HG02642 (cell line): ENCODE data around the gene XG.
"Not testable (repeated sequence)": the region's sequence is repeated elsewhere in the genome, so short reads cannot be mapped to it uniquely, and the experiment has no call there.

Source experiments
- ATAC-seq: cut with Tn5 transposase; IDR thresholded peaks from one replicate; pipeline ENCODE4 v1.9.1; 2021; ENCODE audit warnings: mild to moderate bottlenecking; ENCODE audit not compliant: unreplicated experiment, poor library complexity

XG gene

DNA sequence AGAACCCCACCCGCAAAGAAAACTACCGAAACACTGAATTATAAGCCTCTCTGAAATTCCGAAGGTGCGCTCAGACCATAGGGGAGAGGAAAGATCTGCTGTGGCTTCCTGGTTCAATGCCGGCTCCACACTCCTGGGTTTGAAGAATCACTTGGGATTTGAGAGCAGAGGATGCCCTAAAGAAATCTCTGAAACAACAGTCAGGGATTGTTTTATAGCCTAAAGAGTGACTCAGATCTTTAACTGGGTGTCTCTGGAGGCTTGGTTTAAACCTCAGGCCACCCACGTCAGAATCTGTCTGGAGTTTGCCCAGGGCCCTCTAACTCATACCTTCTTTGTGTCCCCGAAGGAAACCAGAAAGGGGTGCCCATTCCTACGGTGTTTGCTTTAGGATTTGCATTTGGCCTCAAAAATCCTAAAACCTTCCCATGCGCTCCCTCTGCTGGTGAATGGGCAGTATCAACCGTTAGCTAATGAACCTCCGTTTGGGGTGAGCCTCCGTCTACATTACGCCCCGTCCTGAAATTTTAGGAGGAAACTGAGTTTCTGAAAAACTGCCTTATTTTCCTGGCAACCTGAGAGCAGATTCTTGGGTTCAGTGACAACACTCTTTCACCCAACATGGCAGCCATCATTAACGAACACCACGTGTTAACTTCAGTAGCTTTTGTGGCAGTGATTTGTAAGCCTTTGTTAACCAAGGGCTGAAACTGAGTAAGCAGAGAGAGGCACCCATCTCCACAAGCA, 60.5 kb downstream of the XG start:
- not testable (repeated sequence) for ATAC-seq

DNA sequence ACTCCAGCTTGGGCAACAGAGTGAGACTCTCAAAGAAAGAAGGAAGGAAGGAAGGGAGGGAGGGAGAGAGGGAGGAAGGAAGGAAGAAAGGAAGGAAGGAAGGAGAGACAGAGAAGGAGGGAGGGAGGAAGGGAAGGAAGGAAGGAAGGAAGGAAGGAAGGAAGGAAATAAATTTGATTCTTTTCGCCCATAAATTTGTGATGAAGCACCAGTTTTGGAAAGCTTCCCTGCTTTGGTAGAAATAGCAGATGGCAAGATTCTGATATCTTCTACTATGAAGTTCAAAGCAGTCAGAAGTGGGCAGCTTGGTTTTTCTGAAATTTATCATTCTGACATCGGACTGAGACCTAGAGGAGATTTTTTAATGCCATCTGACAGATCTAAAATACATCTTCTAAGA, 65.2 kb downstream of the XG start:
- ATAC-seq = no peak

DNA sequence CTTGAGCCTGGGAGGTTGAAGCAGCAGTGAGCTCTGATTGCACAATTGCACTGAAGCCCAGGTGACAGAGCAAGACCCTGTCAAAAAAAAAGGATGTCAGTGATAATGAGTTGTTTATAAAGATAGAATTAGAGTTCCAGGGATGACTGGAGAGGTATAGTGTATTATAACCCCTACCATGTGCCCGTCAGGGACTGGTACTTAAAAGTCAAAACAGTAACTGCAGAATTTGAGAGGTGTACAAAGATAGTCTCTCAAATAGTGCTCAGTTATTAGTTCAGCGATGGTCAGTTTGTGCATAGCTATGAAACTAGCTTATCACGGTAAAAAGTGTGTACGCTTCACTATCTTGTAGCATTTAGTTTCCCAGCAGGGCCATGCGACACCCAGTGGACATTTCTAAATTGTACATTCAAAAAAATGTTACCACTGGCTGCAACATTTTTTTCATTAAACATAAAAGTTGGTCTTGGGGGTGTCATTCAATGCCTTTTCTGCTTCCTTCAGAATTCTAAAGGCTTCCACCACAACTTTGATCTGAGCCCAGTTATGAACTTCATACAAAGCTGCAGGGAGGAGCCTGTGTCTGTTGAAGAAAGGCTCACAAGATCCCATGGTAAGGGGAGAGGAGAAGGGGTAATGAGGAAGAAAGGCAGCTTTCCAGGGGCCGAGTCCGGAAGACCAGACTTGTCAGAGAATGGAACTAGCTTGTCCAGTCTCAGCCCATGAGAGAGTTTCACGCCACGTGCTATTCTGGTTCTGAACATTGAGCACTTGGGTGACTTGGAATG, 67.7 kb downstream of the XG start:
- no peak for ATAC-seq

DNA sequence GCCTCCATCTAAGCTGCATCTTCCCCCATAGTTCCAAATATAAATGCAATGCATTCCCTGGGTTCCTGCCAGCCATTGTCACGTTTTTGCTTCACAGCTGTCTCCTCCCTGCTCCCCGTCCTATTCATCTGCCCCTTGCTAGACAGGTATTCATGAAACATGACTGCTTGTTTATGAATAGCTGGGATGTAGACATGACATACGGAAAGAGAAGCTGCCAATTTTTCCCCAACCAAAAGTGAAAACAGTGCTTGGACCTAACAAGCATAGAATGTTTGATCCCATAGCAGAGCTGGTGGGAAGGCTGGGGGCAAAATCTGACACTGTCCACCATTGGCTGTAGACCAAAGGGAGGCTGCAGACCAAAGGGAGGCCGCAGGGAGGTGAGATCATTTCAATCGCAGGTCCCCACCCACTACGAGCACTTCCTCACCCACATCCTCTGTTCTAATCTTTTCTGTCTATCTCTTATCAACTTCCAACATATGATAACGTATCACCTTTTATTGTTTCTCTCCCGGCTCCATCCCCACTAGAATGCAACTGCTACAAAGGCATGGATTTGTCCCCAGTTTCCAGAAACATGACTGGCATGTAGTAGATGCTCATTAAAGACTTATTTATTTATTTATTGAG, 68.4 kb downstream of the XG start:
- ATAC-seq = no peak

DNA sequence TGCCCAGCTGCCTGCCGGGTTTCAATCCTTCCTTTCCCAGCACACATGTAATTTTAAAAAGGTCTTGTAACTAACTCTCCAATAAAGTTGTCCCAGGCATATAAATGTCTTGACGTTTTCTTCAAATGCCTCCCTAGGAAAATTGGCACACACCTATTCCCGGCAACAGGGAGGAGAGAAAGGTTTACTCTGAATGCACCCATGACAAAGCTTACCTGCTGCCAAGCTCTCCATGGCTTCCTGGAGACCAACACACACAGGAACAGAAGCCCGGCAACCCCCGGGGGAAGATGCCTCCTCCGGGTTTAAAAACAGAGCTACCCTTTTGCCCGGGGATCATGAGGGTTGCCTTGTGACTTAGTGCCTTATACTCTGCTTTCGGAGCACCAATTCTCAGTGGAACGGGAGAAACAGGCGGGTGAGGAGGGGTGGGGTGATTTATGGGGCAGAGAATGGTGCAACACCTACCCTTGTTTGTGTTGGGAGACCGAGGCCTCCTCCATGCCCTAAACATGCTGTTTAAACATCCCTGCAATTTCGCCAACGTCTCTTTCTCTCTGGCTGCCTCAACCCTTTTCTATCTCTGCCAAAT, 72.1 kb downstream of the XG start:
- ATAC-seq = no peak

DNA sequence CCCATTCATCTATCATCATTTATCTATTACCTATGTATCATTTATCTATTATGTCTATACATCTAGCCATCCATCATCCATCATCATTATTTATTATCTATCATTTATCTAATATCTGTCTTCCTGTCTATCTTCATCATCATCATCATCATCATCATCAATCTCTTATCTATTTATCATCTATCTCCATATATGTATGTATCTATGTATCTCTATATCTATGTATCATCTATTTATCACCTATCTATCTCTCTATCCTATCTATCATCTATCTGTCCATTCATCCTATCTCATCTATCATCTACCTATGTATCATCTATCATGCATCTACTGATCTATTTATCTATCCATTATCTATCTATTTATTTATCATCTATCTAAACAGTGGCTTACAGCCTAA, 73.0 kb downstream of the XG start:
- no peak for ATAC-seq

DNA sequence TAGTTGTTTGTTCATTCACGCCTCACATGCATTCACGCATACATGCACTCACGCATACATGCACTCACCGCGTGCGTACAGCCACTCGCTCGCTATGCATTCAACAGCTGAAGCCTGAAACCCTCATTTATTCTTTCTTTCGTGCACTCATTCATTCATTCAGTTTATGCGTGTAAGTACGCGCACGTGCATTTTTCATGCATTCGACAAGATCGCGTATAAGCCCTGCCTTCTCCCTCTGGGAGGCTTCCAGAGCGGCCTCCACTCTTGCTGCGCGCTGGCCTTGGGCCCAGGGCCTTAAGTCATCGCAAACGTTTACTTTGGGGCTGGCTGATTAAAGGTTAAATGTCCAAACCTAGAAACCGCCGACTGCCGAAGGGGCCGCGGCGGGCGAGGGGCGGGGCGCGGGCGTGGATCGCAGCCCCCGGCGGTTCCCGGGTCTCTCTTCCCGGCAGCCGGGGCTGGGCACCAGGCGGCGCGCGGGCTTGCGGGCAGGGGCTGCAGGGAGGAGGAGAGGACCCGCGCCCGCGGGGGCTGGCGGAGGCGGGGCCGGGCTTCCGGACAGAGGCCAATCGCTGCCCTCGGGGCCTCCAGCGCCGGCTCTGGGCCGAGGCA, 76.6 kb downstream of the XG start, which contains the start of gene GYG2:
Gene GYG2 (plus strand): TSS at position 587 of the 615 bp plus-strand sequence. CDS start 1,259 bp downstream, outside the sequence.
- ATAC-seq = no peak

DNA sequence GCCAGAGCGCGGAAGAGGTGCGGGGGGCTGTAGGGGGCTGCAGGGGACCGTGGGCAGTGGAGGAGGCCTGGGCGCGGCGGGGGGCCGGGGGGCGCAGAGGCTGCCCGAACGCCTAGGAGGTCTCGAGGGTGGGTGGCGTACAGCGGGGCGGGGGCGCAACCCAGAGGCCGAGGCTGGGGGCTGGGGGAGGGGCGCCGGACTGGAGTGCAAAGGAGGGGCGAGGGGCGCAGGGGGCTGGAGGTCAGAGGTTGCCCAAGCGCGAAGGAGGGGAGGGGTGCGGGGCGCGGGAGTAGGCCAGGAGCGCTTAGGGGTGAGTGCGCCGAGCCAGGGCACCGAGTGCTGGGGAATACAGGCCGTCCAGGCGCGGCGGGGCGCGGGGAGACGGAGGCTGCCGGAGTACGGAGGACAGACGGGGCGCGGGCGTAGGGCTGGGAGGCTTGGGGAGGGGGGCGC, 77.1 kb downstream of the XG start:
- ATAC-seq = no peak

DNA sequence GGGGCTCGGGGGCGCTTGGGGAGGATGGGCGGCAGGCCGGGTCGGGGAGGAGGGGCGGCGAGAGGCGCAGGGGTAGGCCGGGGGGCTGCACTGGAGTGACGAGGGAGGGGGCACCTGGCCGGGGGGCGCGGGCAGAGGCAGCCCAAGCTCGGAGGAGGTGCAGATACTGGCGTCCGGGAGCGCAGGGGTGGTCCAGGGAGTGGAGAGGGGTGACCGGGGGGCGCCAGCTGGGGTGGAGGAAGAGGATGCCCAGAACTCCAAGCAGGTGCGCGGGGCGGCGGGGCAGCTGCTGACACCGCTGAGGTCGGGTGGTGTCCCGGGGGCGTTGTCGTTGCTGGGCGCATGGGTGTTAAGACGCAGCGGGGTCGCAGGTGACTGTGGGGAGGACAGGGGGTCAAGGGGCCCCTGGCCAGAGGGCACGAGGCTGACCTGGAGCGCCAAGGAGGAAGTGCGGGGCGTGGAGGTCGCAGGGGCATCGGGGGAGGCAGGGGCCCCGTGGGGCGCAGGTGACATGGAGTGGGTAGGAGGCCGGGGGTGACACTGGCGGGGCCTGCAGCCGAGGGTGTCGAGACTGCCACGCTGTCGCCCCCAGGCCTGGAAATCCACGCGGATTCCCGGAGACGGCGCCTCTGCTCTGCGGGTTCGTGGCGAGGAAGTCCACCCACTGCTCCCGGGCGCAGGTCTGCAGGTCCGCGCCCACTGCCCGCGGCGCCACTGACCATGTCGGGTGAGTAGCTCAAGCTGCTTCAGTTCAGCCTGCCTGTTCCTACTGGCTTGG, 77.8 kb downstream of the XG start:
- ATAC-seq = no peak

DNA sequence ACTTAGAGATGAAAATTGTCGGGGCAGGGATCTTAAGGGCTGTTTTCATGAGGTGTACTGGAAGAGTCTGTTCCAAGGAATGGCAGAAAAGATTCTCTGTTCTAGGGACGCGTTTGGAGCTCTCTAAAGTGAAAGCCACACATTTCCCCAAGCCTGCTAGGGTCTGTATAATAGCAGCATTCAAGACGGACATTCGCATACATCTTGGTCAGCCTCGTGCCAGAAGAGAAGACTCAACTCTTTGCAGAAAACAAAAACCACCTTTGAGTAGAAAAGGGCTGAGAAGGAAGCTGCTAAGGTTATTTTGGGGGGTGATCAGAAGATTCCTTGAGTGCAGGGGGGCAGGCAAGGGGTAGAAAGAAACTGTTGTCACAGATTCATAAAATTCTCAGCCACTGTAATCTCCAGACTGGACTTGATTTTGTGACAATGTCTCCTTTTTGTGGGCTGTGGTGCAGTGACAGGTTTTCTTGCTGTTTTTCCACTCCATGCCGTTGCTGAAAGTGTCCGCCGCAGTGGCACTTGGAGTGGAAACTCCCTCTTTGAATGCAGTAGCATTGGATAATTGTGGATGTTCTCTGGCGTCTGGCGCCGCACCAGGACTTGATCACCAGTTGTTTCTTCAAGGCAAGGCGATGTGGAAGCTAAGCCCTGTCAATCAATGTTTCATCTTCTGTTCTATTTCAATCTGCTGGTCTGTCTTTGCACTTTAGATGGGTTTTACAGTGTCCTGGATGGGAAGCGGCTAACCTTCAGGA, 79.8 kb downstream of the XG start:
- no peak for ATAC-seq

DNA sequence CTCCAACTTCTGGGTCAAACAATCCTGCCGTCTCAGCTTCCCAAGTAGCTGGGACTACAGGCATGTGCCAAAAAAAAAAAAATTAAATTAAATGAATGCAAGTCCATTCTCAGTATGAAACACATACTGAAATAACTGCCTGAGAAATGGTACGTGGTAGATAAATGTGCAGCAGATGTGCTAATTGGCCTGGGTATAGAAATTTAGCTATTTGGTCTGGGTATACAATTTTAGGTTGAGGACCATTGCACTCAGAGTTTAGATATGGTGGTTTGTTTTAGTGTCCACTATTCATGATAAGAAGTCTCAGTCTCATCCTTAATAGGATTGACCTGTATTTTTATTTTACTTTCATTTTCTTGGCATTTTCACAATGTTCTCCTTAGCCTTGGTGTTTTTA, 86.1 kb downstream of the XG start:
- ATAC-seq = no peak

DNA sequence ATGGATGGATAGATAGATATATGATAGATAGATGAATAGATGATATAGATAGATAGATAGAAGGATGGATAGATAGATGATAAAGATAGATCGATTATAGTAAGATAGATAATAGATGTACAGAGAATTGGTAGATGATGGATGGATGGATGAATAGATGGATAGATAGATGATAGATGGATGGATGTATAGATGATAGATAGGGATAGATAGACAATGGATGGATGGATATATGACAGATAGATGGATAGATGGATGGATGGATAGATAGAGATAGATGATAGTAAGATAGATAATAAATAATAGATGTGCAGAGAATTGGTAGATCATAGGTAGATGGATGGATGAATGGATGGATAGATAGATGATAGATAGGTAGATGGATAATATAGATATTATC, 89.1 kb downstream of the XG start:
- no peak for ATAC-seq

DNA sequence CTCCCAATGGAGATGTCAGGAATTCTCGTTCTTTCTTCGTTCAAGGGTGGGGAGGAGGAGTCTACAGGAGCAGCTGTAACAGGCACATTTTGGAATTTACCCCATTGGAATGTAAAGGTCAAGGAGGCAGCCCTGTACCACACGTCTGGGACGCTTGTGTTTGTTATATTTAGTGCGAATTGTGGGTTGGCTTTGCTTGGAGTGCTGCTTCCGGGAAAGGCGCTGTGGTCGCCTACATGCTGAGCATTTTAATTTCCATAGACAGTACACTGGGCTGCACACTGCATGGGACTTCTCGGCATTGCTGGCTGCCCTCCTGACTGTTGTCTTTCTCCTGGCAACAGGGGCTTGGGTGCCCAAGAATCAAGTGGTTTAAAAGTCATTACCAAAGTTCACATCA, 89.7 kb downstream of the XG start:
- ATAC-seq = no peak

DNA sequence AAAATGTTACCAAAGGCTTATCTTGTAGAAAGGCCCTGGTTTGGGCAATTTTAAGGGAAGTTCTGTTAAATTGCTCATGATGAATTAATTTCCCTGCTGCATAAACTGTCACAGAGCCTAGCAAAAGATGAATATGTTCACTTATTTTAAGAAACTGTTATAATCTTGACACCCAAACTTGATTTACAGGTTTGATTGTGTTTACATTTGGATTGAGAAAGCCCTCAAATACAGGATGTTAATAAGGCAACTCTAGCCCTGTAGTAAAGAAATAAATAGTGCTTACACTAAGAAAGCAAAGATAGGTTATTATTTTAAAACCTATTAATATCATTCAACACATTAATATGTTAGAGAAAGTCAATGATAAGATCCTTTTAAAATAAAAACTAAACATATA, 95.2 kb downstream of the XG start:
- no peak for ATAC-seq

DNA sequence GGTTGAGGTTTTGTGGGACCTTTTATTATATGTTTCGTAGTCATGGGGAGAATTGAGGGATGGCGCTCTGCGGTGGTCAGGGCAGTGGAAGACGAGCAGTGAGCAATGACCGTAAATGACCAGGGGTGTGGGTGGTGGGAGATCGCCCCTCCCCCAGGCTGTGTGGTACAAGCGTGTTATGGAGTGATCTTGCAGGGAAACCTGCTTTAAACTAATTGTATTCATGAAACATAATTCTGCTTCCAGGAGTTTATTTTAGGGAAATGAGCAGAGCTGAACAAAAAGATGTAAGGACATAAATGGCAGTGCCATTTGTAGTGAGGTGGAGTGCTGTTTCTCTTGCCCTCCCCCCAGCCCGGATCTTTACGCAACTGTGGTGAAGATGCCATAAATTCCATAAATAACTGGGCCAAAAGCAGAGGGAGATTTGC, 97.0 kb downstream of the XG start:
- ATAC-seq = no peak

DNA sequence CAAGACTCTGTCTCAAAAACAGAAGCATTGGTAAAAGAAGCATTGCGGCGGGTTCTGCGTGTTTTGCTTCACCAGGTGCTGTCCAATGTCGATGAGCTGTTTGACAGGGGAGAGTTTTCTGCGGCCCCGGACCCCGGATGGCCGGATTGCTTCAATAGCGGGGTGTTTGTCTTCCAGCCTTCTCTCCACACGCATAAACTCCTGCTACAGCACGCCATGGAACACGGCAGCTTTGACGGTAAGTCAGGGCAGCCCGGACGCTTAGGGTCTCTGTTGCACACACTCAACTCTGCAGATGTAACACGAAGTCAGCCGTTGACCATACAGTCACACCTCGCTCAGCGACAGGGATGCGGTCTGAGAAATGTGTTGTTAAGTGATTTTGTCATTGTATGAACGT, 103.1 kb downstream of the XG start:
- no peak for ATAC-seq

DNA sequence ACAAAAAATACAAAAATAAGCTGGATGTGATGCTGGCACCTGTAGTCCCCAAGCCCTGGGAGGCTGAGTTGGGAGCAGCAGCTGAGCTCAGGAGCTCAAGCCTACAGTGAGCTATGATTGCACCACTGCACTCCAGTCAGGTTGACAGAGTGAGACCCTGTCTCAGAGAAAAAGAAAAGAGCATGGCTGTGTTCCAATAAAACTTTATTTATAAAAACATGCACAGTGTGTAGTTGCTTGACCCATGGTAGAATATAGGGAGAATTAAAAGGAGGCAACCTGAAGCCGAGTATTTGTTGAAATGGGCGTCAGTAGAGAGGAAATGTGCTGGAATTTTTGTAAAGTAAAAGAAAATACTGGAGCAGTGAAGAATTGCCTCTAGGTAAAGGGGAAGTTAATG, 103.9 kb downstream of the XG start:
- no peak for ATAC-seq

DNA sequence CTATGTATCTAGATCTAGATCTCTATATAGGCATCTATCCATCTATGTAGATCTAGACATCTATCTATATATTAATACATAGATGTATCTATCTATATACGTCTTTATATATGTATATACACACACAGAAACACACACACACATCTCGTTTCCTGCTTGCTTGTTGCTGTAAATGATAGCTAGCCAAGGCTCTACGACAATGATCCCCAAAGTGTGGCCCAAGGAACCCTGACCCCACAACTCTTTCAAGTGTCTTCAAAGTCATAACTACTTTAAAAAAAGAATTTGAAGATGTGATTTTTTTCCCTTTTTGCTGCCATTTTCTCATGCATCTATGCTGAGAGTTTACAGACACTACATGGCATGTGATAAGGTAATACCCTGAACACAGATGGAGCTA, 105.7 kb downstream of the XG start:
- ATAC-seq = no peak

DNA sequence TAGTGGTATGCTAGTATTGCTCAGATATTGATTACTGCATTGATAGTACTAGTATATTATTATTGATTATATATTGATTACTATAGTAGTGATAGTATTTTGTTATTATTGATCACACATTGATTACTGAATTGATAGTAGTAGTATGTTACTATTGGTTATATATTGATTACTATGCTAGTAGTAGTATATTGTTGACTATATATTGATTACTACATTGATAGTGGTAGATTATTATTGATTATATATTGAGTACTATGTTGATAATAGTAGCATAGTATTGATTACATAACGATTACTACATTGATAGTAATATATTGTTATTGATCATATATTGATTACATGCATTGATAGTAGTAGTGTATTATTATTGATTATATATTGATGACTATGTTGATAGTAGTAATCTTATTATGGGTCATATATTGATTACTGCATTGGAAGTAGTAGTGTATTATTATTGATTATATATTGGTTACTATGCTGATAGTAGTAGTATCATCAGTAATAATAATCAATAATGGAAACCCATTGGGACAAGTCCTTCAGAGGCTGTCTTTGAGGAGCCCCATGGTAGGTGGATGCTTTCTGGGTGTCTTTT, 107.5 kb downstream of the XG start:
- ATAC-seq = no peak
